Neuronal stem cell (in vitro differentiated cells): ENCODE results near the gene CBX4.

Experiments
- DNase-seq: peaks from one replicate; pipeline ENCODE4 v3.0.0-alpha.2; 2013; ENCODE audit warnings: low spot score
- H2AFZ ChIP-seq: one replicate; pipeline ENCODE4 v1.6.1; 2013; ENCODE audit warnings: mild to moderate bottlenecking, low read length, inconsistent platforms
- H2AK5ac ChIP-seq: 2 replicates; pipeline ENCODE4 v1.6.1; 2013; ENCODE audit warnings: low read depth, mild to moderate bottlenecking, inconsistent platforms, low read length, moderate library complexity, mixed read lengths
- H2BK120ac ChIP-seq: 2 replicates; pipeline ENCODE4 v1.6.1; 2013; ENCODE audit warnings: low read depth, mild to moderate bottlenecking, inconsistent platforms, low read length, moderate library complexity, mixed read lengths
- H2BK12ac ChIP-seq: one replicate; pipeline ENCODE4 v1.6.1; 2013; ENCODE audit warnings: low read length, inconsistent platforms
- H2BK15ac ChIP-seq: 2 replicates; pipeline ENCODE4 v1.6.1; 2013; ENCODE audit warnings: mild to moderate bottlenecking, low read length, inconsistent platforms, mixed read lengths
- H2BK5ac ChIP-seq: one replicate; pipeline ENCODE4 v1.6.1; 2013; ENCODE audit warnings: inconsistent platforms, mild to moderate bottlenecking, low read length, moderate library complexity
- H3K14ac ChIP-seq: one replicate; pipeline ENCODE4 v1.6.1; 2013; ENCODE audit warnings: low read length, inconsistent platforms
- H3K18ac ChIP-seq: 2 replicates; pipeline ENCODE4 v1.6.1; 2013; ENCODE audit warnings: low read length, inconsistent platforms
- H3K23ac ChIP-seq: 2 replicates; pipeline ENCODE4 v1.6.1; 2013; ENCODE audit warnings: low read depth, mild to moderate bottlenecking, mixed read lengths, low read length, inconsistent platforms; ENCODE audit not compliant: poor library complexity
- H3K27ac ChIP-seq: replicated peaks from 3 replicates; pipeline ENCODE4 v1.5.1; 2013; ENCODE audit warnings: low read length, inconsistent platforms
- H3K27me3 ChIP-seq, 3 experiments: 2 replicates each; pipeline ENCODE4 v1.6.1; 2013; ENCODE audit warnings: low read length in 3 of 3, mild to moderate bottlenecking in 2 of 3, inconsistent platforms in 1 of 3, low read depth in 1 of 3, mixed read lengths in 1 of 3, moderate library complexity in 1 of 3; ENCODE audit not compliant: control insufficient read depth in 3 of 3, insufficient read depth in 3 of 3
- H3K36me3 ChIP-seq, 2 donors: replicated peaks in 1 of 2; 2 replicates each; pipeline ENCODE4 v1.6.1; 2013; ENCODE audit warnings: low read length in 2 of 2; ENCODE audit not compliant: control insufficient read depth in 2 of 2, insufficient read depth in 2 of 2
- H3K4ac ChIP-seq: 2 replicates; pipeline ENCODE4 v1.6.1; 2013; ENCODE audit warnings: inconsistent platforms, mild to moderate bottlenecking, low read length, moderate library complexity
- H3K4me1 ChIP-seq, 2 donors: 1 replicate in 1 of 2; 2 replicates in 1 of 2; pipeline ENCODE4 v1.6.1; 2013; ENCODE audit warnings: low read length in 2 of 2, low read depth in 1 of 2; ENCODE audit not compliant: control insufficient read depth in 2 of 2, insufficient read depth in 1 of 2
- H3K4me2 ChIP-seq: one replicate; pipeline ENCODE4 v1.6.1; 2013; ENCODE audit warnings: mild to moderate bottlenecking, low read length, inconsistent platforms; ENCODE audit not compliant: insufficient read depth, poor library complexity, severe bottlenecking
- H3K4me3 ChIP-seq, 2 donors: 2 replicates each; pipeline ENCODE4 v1.5.1; 2013; ENCODE audit warnings: low read length in 2 of 2, mild to moderate bottlenecking in 2 of 2, inconsistent platforms in 1 of 2, moderate library complexity in 1 of 2
- H3K79me1 ChIP-seq: one replicate; pipeline ENCODE4 v1.6.1; 2013; ENCODE audit warnings: low read depth, mild to moderate bottlenecking, inconsistent platforms, low read length, moderate library complexity
- H3K9ac ChIP-seq: one replicate; pipeline ENCODE4 v1.6.1; 2013; ENCODE audit warnings: mild to moderate bottlenecking, low read depth, low read length, inconsistent platforms; ENCODE audit not compliant: poor library complexity
- H3K9me3 ChIP-seq, 2 donors: replicated peaks in 1 of 2; 2 replicates each; pipeline versions ENCODE3 to v1.6.1; 2013; ENCODE audit warnings: low read length in 2 of 2, mild to moderate bottlenecking in 2 of 2, inconsistent platforms in 1 of 2, low read depth in 1 of 2, mixed read lengths in 1 of 2, moderate library complexity in 1 of 2; ENCODE audit not compliant: control insufficient read depth in 2 of 2, insufficient read depth in 1 of 2
- H4K8ac ChIP-seq: one replicate; pipeline ENCODE4 v1.6.1; 2013; ENCODE audit warnings: low read depth, mild to moderate bottlenecking, inconsistent platforms, low read length, moderate library complexity
- H4K91ac ChIP-seq: one replicate; pipeline ENCODE4 v1.6.1; 2013; ENCODE audit warnings: low read length, low read depth, mild to moderate bottlenecking, inconsistent platforms; ENCODE audit not compliant: poor library complexity
- WGBS, 2 donors: extraction: QIAGEN DNeasy Blood & Tissue Kit; methylation state at CpG; one replicate each; pipeline ENCODE4 v1.1.7; 2013; ENCODE audit warnings: missing lambda C conversion rate in 2 of 2, mixed read lengths in 1 of 2; ENCODE audit not compliant: insufficient read length in 2 of 2, insufficient replicate concordance in 1 of 2; ENCODE audit errors: extremely low coverage in 2 of 2; 5-methylcytosine and 5-hydroxymethylcytosine counted together

Gene CBX4

DNA sequence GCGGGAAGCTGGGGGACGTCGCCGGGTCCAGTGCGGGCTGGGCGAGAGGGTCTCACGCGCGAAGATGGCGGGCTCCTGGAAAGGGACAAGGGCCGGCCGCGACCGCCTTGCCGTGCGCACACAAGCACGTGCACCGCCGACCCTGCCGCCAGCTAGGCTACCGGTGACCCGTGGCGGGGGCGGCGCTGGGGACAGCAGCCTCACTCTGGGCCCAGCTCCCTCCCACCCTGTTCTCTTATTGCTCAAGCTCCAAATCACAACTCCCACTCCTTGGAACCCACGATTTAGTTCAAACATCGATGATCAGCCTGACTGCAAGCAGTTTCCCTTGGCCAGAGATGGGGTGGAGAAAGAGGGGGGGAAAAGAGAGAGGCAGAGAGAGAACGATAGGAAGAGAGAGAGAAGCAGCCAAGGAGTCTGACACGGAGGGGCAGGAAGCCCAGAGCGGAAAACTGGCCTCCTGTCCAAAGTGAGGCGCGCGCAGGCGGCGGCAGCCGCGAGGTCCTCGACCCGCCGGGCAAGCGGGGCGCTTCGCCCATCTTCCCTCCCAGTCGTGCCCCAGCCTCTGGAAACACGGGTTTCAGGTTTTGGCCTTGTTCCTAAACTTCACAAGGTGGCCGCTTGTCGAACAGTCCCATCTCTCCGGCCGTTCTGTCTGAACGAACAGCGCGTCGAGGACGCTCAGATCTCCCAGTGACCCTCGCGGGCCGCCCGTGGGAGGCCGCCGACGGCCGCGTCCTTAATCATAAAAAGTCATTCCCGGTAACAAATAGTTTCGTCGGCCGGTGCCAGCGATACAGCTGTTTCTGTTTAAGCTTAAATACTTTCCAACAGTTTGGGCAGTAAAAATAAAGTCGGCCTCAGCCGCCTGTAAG lies 40.7 kb downstream of the CBX4 start:
- H3K14ac ChIP-seq: peak overlapping the region; percentile 85
- H3K9ac ChIP-seq: peak overlapping the region; percentile 74
- H4K8ac ChIP-seq: peak overlapping the region; percentile 76
- peak overlapping the region; percentile 78 for H2AFZ ChIP-seq
- H3K4ac ChIP-seq: peak overlapping the region; percentile 92
- peak overlapping the region; percentile 98 for H4K91ac ChIP-seq
- no peak overlapping the region for H3K27ac ChIP-seq
- H2BK120ac ChIP-seq: peak overlapping the region; percentile 100
- H3K4me3 ChIP-seq: peak overlapping the region; percentile 52 to 58
- H3K27me3 ChIP-seq: peaks cover 49 to 76% (median 55%) of the 10 kb centered on the region in 3 experiments
- DNase-seq: no peak
- peaks cover 2% of the 10 kb centered on the region for H3K79me1 ChIP-seq
- peak overlapping the region; percentile 98 for H2BK15ac ChIP-seq
- peaks cover 0 to 8% of the 10 kb centered on the region in 2 donors for H3K9me3 ChIP-seq
- peaks cover 4 to 22% of the 10 kb centered on the region in 2 donors for H3K36me3 ChIP-seq
- H2AK5ac ChIP-seq: peak overlapping the region; percentile 95
- H3K23ac ChIP-seq: peak overlapping the region; percentile 90
- WGBS, 2 donors: no CpG with 5 or more reads among the region's 70 CpGs
- peak overlapping the region; percentile 98 for H2BK12ac ChIP-seq
- H3K4me1 ChIP-seq: peaks cover 37 to 53% of the 10 kb centered on the region in 2 donors
- H2BK5ac ChIP-seq: peak overlapping the region; percentile 82
- H3K4me2 ChIP-seq: peak overlapping the region; percentile 60
- H3K18ac ChIP-seq: peak overlapping the region; percentile 99

DNA sequence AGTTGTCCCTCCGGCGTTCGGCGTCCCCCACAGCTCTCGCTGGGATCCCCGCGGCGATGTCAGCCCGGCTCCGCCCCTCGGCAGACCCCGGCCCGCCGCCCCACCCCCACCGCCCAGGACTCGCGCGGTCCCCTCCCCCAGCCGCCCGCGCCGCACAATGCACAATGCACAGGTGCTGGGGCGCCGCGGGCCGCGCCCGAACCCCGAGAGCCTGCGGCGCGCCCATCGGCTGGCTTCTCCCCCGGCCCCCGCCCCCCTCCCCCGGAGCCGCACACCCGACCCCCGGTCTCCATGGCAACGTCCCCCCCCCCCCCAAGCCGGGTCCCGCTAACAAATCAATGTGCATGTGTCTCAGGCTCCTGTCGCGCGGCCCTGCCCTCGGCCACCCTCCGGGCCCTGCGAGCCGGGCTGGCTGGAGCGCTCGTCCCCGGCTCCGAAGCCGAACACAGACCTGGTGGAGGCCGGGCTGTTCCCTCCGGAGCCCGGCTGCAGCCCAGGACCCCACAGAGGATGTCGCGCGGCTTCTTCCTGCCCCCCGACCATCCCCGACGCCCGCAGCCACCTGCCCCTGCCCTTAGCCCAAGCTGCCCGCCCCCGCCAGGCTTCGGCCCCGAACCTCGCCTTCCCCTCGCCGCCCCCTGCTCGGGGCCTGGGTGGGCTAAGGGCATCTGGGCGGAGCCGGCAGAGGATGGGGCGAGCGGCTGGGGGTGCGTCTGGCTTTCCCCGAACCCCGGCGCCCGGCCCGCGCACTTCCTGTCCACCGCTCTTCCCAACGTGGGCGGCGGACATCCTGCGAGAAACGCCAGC lies 41.5 kb downstream of the CBX4 start:
- peak overlapping the region; percentile 98 for H2BK12ac ChIP-seq
- H3K14ac ChIP-seq: peak overlapping the region; percentile 85
- peak overlapping the region; percentile 82 for H2BK5ac ChIP-seq
- WGBS, 2 donors: no CpG with 5 or more reads among the region's 89 CpGs
- H3K36me3 ChIP-seq: peaks cover 4 to 22% of the 10 kb centered on the region in 2 donors
- H2BK120ac ChIP-seq: peak overlapping the region; percentile 100
- H3K4ac ChIP-seq: peak overlapping the region; percentile 92
- peaks cover 2% of the 10 kb centered on the region for H3K79me1 ChIP-seq
- H3K9me3 ChIP-seq: peaks cover 0 to 8% of the 10 kb centered on the region in 2 donors
- peak overlapping the region; percentile 98 for H4K91ac ChIP-seq
- H4K8ac ChIP-seq: peak overlapping the region; percentile 76
- H3K18ac ChIP-seq: peak overlapping the region; percentile 99
- H2AFZ ChIP-seq: peak overlapping the region; percentile 78
- peak overlapping the region; percentile 52 to 58 for H3K4me3 ChIP-seq
- H3K27ac ChIP-seq: no peak overlapping the region
- H3K4me2 ChIP-seq: peak overlapping the region; percentile 60
- peak overlapping the region; percentile 95 for H2AK5ac ChIP-seq
- peak overlapping the region; percentile 98 for H2BK15ac ChIP-seq
- H3K27me3 ChIP-seq: peaks cover 47 to 76% (median 48%) of the 10 kb centered on the region in 3 experiments
- peaks cover 42 to 57% of the 10 kb centered on the region in 2 donors for H3K4me1 ChIP-seq
- peak overlapping the region; percentile 74 for H3K9ac ChIP-seq
- no peak for DNase-seq
- H3K23ac ChIP-seq: peak overlapping the region; percentile 90

DNA sequence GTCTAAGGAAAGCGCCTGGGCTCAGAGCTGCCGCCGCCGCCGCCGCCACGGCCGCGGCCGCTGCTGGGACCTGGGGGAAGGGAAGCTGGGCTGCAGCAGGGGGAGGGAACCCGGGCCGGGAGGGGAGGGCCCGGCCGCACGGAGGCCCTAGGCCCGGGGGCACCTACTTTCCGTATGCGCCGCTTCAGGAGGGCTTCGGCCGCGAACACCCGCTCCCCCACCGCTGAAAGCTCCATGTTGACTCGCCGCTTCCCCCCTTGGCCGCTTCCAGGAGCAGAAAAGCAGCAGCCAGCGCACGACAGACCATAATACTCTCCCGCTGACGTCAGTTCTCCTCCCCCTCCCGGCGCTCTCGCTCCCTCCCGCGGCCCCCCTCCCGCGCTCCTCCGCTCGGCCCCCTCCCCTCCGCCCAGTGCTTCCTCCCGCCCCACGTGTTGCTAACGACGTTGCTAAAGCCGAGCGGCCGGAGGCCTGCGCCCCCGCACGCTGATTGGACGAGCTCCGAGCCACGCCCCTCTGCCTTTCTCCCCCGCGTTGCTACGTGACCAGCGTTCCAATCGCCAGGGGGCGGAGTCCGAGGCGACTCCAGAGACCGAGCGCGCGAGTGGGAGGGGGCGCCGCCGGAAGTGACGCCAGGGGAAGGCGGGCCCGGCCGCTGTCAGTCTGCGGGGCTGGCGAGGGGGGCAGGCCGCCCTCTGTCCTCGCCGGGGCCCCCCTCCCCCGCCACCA lies 42.3 kb downstream of the CBX4 start, which contains the start of gene CBX8:
Gene CBX8 (minus strand): TSS at position 315 of the 729 bp plus-strand sequence. CDS start 79 bp downstream, at position 236.
- Histone ChIP-seq H2BK5ac (peak within 1 kb of the TSS; percentile 98), H4K8ac (peak within 1 kb of the TSS; percentile 8), H3K23ac (peak within 1 kb of the TSS; percentile 77), H3K36me3 (peaks cover 4 to 22% of the 10 kb centered on the region in 2 donors), H3K9ac (peak within 1 kb of the TSS; percentile 92), H2AFZ (peak within 1 kb of the TSS; percentile 86), H3K4ac (peak within 1 kb of the TSS; percentile 92), H3K27me3 (peaks cover 45 to 76% (median 47%) of the 10 kb centered on the region in 3 experiments), H4K91ac (peak within 1 kb of the TSS; percentile 98), H3K4me1 (peaks cover 42 to 62% of the 10 kb centered on the region in 2 donors), H3K4me3 (peak within 1 kb of the TSS; percentile 58 to 92), H2AK5ac (peak within 1 kb of the TSS; percentile 95), H2BK15ac (peak within 1 kb of the TSS; percentile 98), H3K27ac (peak within 1 kb of the TSS; percentile 83), H3K4me2 (peak within 1 kb of the TSS; percentile 81), H3K14ac (peak within 1 kb of the TSS; percentile 85), H3K18ac (peak within 1 kb of the TSS; percentile 99), H3K9me3 (peaks cover 0 to 4% of the 10 kb centered on the region in 2 donors), H2BK12ac (peak within 1 kb of the TSS; percentile 98), H3K79me1 (peaks cover 2% of the 10 kb centered on the region), H2BK120ac (peak within 1 kb of the TSS; percentile 100)
- WGBS, 2 donors: no CpG with 5 or more reads among the region's 79 CpGs
- peak; percentile 100 for DNase-seq
